ENCODE measurements around the gene CCNY.

DNA sequence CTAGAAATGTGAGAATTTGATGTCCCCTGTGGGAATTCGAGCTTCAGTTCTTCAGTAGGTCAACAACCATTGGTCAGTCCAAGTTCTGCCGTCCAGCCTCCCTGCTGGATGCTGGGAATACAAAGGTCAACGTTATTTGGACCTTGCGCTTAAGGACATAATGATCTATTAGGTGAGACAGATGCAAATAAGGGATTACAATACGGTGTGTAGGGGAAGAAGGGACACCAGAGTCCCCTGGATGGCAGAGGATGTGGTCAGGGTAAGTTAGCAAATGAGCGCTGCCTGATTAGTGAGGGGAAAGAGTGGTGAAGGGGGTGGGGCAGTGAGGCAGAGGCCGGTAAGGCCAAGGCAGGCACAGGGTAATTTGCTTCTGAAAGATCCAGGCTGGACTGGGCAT lies 16.2 kb downstream of the CCNY start:
- TF ChIP-seq, protein P1, sequence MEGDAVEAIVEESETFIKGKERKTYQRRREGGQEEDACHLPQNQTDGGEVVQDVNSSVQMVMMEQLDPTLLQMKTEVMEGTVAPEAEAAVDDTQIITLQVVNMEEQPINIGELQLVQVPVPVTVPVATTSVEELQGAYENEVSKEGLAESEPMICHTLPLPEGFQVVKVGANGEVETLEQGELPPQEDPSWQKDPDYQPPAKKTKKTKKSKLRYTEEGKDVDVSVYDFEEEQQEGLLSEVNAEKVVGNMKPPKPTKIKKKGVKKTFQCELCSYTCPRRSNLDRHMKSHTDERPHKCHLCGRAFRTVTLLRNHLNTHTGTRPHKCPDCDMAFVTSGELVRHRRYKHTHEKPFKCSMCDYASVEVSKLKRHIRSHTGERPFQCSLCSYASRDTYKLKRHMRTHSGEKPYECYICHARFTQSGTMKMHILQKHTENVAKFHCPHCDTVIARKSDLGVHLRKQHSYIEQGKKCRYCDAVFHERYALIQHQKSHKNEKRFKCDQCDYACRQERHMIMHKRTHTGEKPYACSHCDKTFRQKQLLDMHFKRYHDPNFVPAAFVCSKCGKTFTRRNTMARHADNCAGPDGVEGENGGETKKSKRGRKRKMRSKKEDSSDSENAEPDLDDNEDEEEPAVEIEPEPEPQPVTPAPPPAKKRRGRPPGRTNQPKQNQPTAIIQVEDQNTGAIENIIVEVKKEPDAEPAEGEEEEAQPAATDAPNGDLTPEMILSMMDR (IDR thresholded peaks at IDR 0.05; ENCODE audit: poor library complexity): no peak
- TF ChIP-seq EZH2 (IDR thresholded peaks at IDR 0.05; ENCODE audit: borderline replicate concordance): no peak

All from hepatocyte (in vitro differentiated cells).